22Rv1 (cell line): ENCODE data around the gene RXFP2.

Experiments used
- H3K27ac ChIP-seq: fragments of 450-650 bp; 2 replicates; pipeline ENCODE4 v1.5.1; 2017
- ZFX ChIP-seq: fragments of 450-650 bp; IDR thresholded peaks from 2 replicates; pipeline ENCODE4 v1.6.1; 2017; ENCODE audit warnings: antibody characterized with exemption, borderline replicate concordance
- TF ChIP-seq, protein P1 (sequence below): fragments of 450-650 bp; IDR thresholded peaks from 2 replicates; pipeline ENCODE4 v1.5.1; 2017; ENCODE audit warnings: mild to moderate bottlenecking

Gene RXFP2

DNA sequence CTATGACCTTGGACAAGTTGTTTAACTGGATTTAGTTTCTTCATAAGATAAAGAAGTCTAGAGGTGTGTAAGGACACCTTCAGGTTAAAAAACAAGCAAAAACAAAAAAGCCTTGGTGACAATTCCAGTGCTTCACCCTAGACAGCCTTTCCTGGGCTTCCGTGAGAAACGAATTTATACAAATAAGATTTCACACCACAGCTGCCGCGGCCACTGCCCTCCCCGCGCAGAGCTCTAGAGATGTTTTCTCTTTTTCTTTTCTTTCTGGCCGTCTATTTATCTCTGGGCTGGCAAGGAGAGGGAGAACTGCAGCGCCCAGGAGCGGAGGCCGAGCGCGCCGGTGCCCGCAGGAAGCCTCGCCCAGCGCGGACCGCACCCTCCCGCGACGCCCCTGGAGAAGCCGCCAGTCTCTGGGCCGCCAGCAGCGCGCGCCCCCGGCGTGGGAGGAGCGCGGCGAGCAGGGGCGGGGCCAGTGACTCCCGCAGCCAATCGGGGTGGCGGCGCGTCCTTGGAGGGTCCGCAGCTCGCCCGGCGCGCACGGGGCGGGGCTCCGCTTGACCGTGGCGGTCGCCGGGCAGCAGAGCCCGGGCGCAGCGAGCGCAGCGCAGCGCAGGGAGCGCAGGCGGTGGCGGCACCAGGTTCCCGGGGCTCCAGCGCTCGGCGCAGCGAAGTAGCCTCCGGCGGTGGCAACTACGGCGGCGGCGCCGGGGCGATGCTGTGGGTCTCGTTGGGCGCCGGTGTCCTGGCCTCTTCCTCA, 107.0 kb downstream of the RXFP2 start:
- TF ChIP-seq, protein P1, sequence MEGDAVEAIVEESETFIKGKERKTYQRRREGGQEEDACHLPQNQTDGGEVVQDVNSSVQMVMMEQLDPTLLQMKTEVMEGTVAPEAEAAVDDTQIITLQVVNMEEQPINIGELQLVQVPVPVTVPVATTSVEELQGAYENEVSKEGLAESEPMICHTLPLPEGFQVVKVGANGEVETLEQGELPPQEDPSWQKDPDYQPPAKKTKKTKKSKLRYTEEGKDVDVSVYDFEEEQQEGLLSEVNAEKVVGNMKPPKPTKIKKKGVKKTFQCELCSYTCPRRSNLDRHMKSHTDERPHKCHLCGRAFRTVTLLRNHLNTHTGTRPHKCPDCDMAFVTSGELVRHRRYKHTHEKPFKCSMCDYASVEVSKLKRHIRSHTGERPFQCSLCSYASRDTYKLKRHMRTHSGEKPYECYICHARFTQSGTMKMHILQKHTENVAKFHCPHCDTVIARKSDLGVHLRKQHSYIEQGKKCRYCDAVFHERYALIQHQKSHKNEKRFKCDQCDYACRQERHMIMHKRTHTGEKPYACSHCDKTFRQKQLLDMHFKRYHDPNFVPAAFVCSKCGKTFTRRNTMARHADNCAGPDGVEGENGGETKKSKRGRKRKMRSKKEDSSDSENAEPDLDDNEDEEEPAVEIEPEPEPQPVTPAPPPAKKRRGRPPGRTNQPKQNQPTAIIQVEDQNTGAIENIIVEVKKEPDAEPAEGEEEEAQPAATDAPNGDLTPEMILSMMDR = no peak
- no peak for TF ChIP-seq ZFX
- H3K27ac ChIP-seq = peak overlapping the region; percentile 33; the same call in 1 of the 2 replicates

DNA sequence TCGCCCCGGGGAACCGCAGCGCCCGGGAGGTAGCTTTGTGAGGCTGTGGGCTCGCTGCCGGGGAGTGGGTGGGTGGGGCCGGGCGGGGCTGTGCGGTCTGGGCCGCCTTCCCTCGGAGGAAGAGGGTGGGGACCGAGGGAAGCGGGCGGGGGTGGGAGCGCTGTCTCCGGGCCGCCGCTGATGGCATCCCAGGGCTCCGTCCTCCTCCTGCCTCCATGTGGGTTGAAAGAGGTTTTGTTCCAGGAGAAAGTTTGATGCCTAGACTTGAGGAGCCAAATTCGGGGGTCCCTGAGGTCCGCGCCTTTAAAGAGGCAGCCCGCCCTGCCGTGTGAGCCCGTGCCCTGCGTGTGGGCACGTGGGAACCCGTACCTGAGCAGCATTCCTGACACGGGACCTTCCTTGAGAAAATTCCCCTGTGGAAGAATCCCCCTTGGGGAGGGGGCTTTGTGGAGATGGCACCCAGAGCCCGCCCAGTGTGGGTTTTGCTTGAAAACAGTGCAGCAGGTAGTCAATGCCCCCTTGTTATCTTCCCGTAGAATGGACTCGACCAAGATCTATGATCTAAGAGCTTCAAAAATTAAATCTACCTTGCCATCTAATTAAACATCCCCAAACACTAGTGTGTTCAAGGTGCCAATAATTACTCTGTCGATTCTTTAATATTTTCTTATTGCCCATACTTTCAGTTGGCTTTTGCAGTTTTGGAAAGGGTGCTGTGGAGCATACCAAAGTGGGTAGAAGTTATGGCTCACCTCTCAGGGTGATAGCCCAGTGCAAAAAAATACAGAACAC, 107.8 kb downstream of the RXFP2 start:
- TF ChIP-seq, protein P1 = no peak
- no peak for TF ChIP-seq ZFX
- H3K27ac ChIP-seq = peak overlapping the region; percentile 33; the same call in 1 of the 2 replicates

DNA sequence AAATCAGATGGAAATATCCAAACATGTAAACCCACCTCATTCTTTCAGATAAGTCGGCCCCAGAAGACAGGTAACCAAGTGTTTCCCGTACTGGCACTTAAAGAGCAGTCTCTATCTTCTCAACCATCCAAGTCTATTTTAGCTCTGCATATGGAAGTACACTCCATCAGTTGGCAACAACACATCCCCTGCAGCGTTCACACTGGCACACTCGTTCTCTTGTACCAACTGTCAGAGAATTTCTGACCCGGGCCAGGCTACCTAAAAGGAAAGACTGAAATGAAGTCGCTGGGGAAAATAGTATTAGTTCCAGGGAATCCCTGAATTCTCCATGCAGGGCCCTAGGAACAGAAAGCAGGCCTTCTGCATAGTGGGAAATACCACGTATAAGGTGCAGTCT, 109.3 kb downstream of the RXFP2 start:
- no peak overlapping the region for H3K27ac ChIP-seq
- TF ChIP-seq, protein P1 = no peak
- TF ChIP-seq ZFX = no peak

DNA sequence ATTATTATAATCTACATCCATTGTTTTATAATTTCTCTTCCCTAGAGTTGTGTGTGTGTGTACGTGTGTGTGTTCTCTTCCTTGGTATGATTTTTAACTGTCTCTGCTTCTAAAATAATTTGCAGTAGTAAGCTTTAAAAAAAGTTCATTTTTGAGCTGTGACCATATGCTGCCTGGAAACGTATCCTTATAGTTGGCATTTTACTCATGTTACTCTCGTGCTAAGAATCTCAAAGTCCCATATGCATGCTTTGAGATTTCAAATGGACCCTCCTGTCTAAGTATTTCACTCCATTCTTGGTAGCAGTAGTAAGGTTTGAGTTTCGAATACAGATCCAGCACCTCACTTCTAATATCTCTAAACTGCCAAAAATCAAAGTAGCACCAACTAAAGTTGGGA, 109.9 kb downstream of the RXFP2 start:
- H3K27ac ChIP-seq = no peak overlapping the region
- no peak for TF ChIP-seq ZFX
- TF ChIP-seq, protein P1 = no peak

DNA sequence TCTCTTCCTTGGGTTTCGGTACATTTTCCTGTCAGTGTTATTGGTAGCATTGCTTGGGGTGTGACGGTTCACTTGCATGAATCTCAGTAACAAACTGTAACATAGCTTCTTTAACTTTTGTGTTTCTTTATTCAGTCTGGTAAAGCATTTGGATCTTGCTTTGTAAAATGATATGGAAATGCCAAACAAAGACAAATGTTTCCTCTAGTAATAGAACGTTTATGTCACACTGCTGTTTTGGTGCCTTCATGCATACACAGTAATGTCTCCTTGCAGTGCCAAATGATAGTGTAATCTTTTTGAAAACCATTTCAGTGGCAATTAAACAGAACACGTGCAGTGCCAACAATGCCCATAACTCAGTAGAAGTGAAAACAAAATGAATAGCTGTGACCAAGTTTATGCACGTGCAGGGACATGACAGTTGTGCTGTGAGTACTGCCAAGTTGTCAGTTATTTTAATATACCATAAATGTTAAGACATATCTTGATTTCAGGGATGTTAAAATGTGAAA, 110.8 kb downstream of the RXFP2 start:
- no peak for TF ChIP-seq ZFX
- TF ChIP-seq, protein P1 = no peak

DNA sequence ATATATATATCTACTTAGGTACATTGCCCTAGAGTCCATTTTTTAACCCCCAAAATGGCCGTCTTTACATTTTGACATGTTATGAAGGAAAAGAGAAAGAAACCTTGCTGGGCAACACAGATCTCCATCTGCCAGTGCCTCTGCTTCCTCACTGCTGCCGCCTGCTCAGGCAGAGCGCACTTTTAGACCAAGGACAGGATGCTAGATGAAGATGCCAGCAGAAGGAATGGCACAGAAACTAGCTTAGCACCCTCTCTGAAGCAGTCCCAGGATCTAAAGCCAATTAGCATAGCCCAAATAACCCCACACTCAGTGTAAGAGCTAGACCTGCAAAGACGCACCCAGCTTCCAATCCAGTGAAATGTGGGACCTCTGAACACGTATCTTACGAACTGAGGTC, 111.9 kb downstream of the RXFP2 start:
- no peak for TF ChIP-seq ZFX
- TF ChIP-seq, protein P1 = no peak
- H3K27ac ChIP-seq = no peak overlapping the region

More for the DNA sequence above, 110.8 kb downstream of the RXFP2 start:
- H3K27ac ChIP-seq = no peak overlapping the region
